IgD-negative memory B cell (primary cell): ENCODE results near the gene SCAND1. TPM values are rescaled to one million over a fixed set of nuclear protein-coding genes. Genes with fewer than 3 reads are reported as not detected.

Experiments used
- H3K27ac Mint-ChIP-seq, 3 donors: one replicate each; pipeline ENCODE4 v1.8.0; 2020 to 2022; ENCODE audit warnings: mild to moderate bottlenecking in 3 of 3, mixed read lengths in 3 of 3, moderate library complexity in 1 of 3
- H3K27me3 Mint-ChIP-seq: one replicate; pipeline ENCODE4 v1.8.0; 2021; ENCODE audit warnings: mixed read lengths
- H3K36me3 Mint-ChIP-seq: one replicate; pipeline ENCODE4 v1.8.0; 2020; ENCODE audit warnings: mild to moderate bottlenecking, mixed read lengths
- H3K4me1 Mint-ChIP-seq, 3 donors: one replicate each; pipeline ENCODE4 v1.8.0; 2020 to 2022; ENCODE audit warnings: mixed read lengths in 3 of 3, mild to moderate bottlenecking in 1 of 3
- H3K4me3 Mint-ChIP-seq, 4 donors: one replicate each; pipeline ENCODE4 v1.8.0; 2020 to 2022; ENCODE audit warnings: mild to moderate bottlenecking in 4 of 4, mixed read lengths in 4 of 4, moderate library complexity in 3 of 4
- H3K9me3 Mint-ChIP-seq, 3 donors: one replicate each; pipeline ENCODE4 v1.8.0; 2020 to 2021; ENCODE audit warnings: mixed read lengths in 3 of 3, mild to moderate bottlenecking in 1 of 3
- polyA plus RNA-seq: library from polyadenylated mRNA; unstranded; fragments of 300-500 nt; fragmentation: Illumina TruSeq; gene quantifications from one replicate; pipeline ENCODE4 v1.2.3, GENCODE V29; 2021

The SCAND1 gene
- polyA plus RNA-seq, 1 donor from 2014 or later = 190 TPM

GRCh38 chr20:35904982-35905663 is 49.2 kb downstream of the SCAND1 start:
- no peaks in the 10 kb centered on the region for H3K9me3 Mint-ChIP-seq
- H3K4me3 Mint-ChIP-seq = no peak overlapping the region
- no peaks in the 10 kb centered on the region for H3K27me3 Mint-ChIP-seq
- H3K4me1 Mint-ChIP-seq = peaks cover 7 to 17% (median 14%) of the 10 kb centered on the region in 3 donors
- H3K36me3 Mint-ChIP-seq = peaks cover 4% of the 10 kb centered on the region
- peak overlapping the region in 1 of 3 donors; percentile 10 for H3K27ac Mint-ChIP-seq

- H3K27me3 Mint-ChIP-seq = no peaks in the 10 kb centered on the region
- H3K27ac Mint-ChIP-seq = peak overlapping the region in 2 of 3 donors; percentile 28 to 82
- no peak overlapping the region for H3K4me3 Mint-ChIP-seq
- peaks cover 4% of the 10 kb centered on the region for H3K36me3 Mint-ChIP-seq
- H3K4me1 Mint-ChIP-seq = peaks cover 6 to 16% (median 7%) of the 10 kb centered on the region in 3 donors
- H3K9me3 Mint-ChIP-seq = no peaks in the 10 kb centered on the region
These were observed 50.5 kb downstream of the SCAND1 start for GRCh38 chr20:35903843-35904242.

Other genes with a start within 250 kb of the SCAND1 start
- gene RBM39, start 212.2 kb downstream of the SCAND1 start, polyA plus RNA-seq = 191 TPM
- 107 TPM for gene PHF20, start 182.5 kb downstream of the SCAND1 start, polyA plus RNA-seq
- 6.3 TPM for gene CNBD2, start 14.1 kb upstream of the SCAND1 start, polyA plus RNA-seq
- gene EPB41L1, start 200.2 kb upstream of the SCAND1 start, polyA plus RNA-seq = 0.83 TPM